ENCODE results near the gene SOWAHA. TPM values are rescaled to one million over a fixed set of nuclear protein-coding genes. Genes with fewer than 3 reads are reported as not detected.

The SOWAHA gene
- total RNA-seq, 1 donor, result under 0.01 TPM

DNA sequence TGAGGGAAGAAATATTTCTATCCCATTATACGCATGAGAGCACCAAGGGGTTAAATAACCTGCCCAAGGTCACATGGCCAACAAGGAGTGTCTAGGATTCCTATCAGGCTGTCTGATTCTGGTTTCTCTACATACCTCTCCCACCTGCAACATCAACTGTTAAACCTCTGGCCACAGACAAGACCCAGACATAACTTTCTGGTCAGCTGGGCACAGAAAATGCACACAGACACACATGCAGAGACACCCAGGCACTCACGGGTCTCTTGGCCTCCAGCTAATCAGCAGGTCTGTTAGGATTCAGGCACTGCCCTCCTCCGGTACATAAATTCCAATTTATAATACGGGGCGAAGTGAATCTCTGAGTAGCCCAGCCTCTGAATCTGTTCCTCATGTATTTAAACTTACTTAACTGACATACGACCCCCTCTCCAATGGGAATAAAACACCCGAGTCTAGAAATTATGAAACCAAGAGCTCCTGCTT, 37.6 kb upstream of the SOWAHA start:
- Histone ChIP-seq H2AFZ (ENCODE audit: low read length) (no peak overlapping the region), H3K4me2 (ENCODE audit: insufficient read depth, low read length) (peak overlapping the region; percentile 85), H3K79me2 (ENCODE audit: insufficient read depth, low read length) (peaks cover 53% of the 10 kb centered on the region), H3K4me3 (ENCODE audit: insufficient read depth, low read length) (peak overlapping the region; percentile 79), H3K36me3 (ENCODE audit: insufficient read depth, low read length) (no peaks in the 10 kb centered on the region), H3K27me3 (ENCODE audit: insufficient read depth, low read length) (no peaks in the 10 kb centered on the region), H3K4me1 (ENCODE audit: insufficient read depth, low read length) (peaks cover 16% of the 10 kb centered on the region), H3K9me3 (ENCODE audit: low read depth, low read length) (no peaks in the 10 kb centered on the region), H4K20me1 (ENCODE audit: insufficient read depth, low read length) (peaks cover 31% of the 10 kb centered on the region), H3K27ac (ENCODE audit: low read depth, low read length) (no peak overlapping the region)
- DNase-seq (ENCODE audit: insufficient read length, low spot score, missing footprints), result peak; percentile 92
- TF ChIP-seq CTCF (IDR thresholded peaks at IDR 0.05; ENCODE audit: extremely low read depth, low read depth, low read length), result no peak

- peak overlapping the region; percentile 85 for H3K4me2 ChIP-seq (ENCODE audit: insufficient read depth, low read length)
- no peaks in the 10 kb centered on the region for H3K9me3 ChIP-seq (ENCODE audit: low read depth, low read length)
- H3K4me1 ChIP-seq (ENCODE audit: insufficient read depth, low read length), result peaks cover 16% of the 10 kb centered on the region
- no peak for DNase-seq (ENCODE audit: insufficient read length, low spot score, missing footprints)
- H4K20me1 ChIP-seq (ENCODE audit: insufficient read depth, low read length), result peaks cover 26% of the 10 kb centered on the region
- peaks cover 45% of the 10 kb centered on the region for H3K79me2 ChIP-seq (ENCODE audit: insufficient read depth, low read length)
- H3K36me3 ChIP-seq (ENCODE audit: insufficient read depth, low read length), result no peaks in the 10 kb centered on the region
- no peak for TF ChIP-seq CTCF (IDR thresholded peaks at IDR 0.05; ENCODE audit: extremely low read depth, low read depth, low read length)
- H3K4me3 ChIP-seq (ENCODE audit: insufficient read depth, low read length), result peak overlapping the region; percentile 79
- H2AFZ ChIP-seq (ENCODE audit: low read length), result peak overlapping the region; percentile 73
- H3K27ac ChIP-seq (ENCODE audit: low read depth, low read length), result no peak overlapping the region
- H3K27me3 ChIP-seq (ENCODE audit: insufficient read depth, low read length), result no peaks in the 10 kb centered on the region
Measured at GRCh38 chr5:132776131-132776937, 36.8 kb upstream of the SOWAHA start.

- peaks cover 24% of the 10 kb centered on the region for H4K20me1 ChIP-seq (ENCODE audit: insufficient read depth, low read length)
- H2AFZ ChIP-seq (ENCODE audit: low read length), result no peak overlapping the region
- no peak for TF ChIP-seq CTCF (IDR thresholded peaks at IDR 0.05; ENCODE audit: extremely low read depth, low read depth, low read length)
- peak overlapping the region; percentile 79 for H3K4me3 ChIP-seq (ENCODE audit: insufficient read depth, low read length)
- no peaks in the 10 kb centered on the region for H3K9me3 ChIP-seq (ENCODE audit: low read depth, low read length)
- peak overlapping the region; percentile 85 for H3K4me2 ChIP-seq (ENCODE audit: insufficient read depth, low read length)
- peaks cover 14% of the 10 kb centered on the region for H3K4me1 ChIP-seq (ENCODE audit: insufficient read depth, low read length)
- H3K27ac ChIP-seq (ENCODE audit: low read depth, low read length), result no peak overlapping the region
- no peaks in the 10 kb centered on the region for H3K36me3 ChIP-seq (ENCODE audit: insufficient read depth, low read length)
- no peak for DNase-seq (ENCODE audit: insufficient read length, low spot score, missing footprints)
- H3K79me2 ChIP-seq (ENCODE audit: insufficient read depth, low read length), result peaks cover 43% of the 10 kb centered on the region
- no peaks in the 10 kb centered on the region for H3K27me3 ChIP-seq (ENCODE audit: insufficient read depth, low read length)
Measured at GRCh38 chr5:132776938-132777208, 36.2 kb upstream of the SOWAHA start.

DNA sequence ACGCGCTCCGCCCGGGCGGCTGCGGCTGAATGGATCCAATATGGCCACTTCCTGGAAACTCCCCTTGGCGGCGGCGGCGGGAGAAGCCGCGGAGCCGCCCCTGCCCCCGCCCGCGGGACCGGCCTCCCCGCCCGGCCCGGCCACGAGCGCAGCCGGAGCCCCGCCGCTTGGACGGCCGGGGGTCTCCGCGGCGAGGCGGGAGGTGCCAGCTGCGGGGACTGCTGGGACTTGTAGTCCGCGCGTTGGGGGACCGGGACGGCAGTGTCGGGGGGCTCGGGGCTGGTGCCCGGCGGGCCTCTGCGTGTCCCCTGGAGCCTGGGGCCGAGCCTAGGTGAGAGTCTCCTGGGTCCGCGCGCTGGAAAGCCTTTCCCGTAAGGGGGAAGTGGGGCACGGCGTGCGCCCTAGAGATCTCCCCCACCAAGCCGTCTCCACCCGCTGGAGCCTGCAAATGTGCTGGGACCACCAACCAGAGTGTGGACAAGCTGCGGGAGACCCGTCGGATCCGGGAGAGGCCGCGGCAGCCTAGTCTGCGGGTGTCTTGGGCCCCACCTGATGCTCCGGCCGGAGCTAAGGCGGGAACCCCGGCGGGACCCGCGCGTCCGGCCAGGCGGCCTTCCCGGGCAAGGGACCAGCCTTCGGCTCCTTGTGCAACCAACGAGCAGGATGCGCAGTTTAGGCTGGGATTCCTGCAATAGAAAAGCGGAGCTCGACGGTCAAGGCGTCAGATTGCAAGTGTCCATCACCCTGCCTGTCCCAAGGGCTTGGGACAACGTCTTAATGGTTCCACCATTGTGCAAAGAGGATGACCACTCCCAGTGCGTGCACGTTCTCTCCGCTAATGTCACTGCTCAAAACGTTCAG, 35.7 kb upstream of the SOWAHA start, which contains the start of gene SEPTIN8:
TSS of gene SEPTIN8 (minus strand) at position 31 of the 861 bp plus-strand sequence. CDS start 102 bp downstream, outside the sequence.
- Histone ChIP-seq H2AFZ (ENCODE audit: low read length) (peak within 1 kb of the TSS; percentile 84), H3K27me3 (ENCODE audit: insufficient read depth, low read length) (no peaks in the 10 kb centered on the region), H3K36me3 (ENCODE audit: insufficient read depth, low read length) (no peaks in the 10 kb centered on the region), H3K9me3 (ENCODE audit: low read depth, low read length) (no peaks in the 10 kb centered on the region), H3K4me2 (ENCODE audit: insufficient read depth, low read length) (peak within 1 kb of the TSS; percentile 85), H3K4me3 (ENCODE audit: insufficient read depth, low read length) (peak within 1 kb of the TSS; percentile 79), H3K79me2 (ENCODE audit: insufficient read depth, low read length) (peaks cover 37% of the 10 kb centered on the region), H4K20me1 (ENCODE audit: insufficient read depth, low read length) (peaks cover 19% of the 10 kb centered on the region), H3K27ac (ENCODE audit: low read depth, low read length) (no peak within 1 kb of the TSS), H3K4me1 (ENCODE audit: insufficient read depth, low read length) (peaks cover 16% of the 10 kb centered on the region)
- no peak for TF ChIP-seq CTCF (IDR thresholded peaks at IDR 0.05; ENCODE audit: extremely low read depth, low read depth, low read length)
- DNase-seq (ENCODE audit: insufficient read length, low spot score, missing footprints), result peak; percentile 97
